Measurements from ENCODE around the gene SLC25A17. TPM values are rescaled to one million over a fixed set of nuclear protein-coding genes. Genes with fewer than 3 reads are reported as not detected.
A peak's percentile ranks its signal among the peaks of the same experiment; 100 is the strongest.
"Not testable (repeated sequence)": the region's sequence is repeated elsewhere in the genome, so short reads cannot be mapped to it uniquely, and the experiment has no call there.

SLC25A17 gene
- total RNA-seq, 1 donor from 2014 or later = 12.5 TPM

GRCh38 chr22:40728731-40729189 lies 90.4 kb downstream of the SLC25A17 start:
- no peak overlapping the region for H3K9ac ChIP-seq (ENCODE audit: low read depth in 1 of 3, low read length in 3 of 3)
- peaks cover 0 to 2% (median 0%) of the 10 kb centered on the region in 3 donors for H3K4me1 ChIP-seq (ENCODE audit: control insufficient read depth in 3 of 3, insufficient read depth in 3 of 3, low read length in 3 of 3)
- H3K9me3 ChIP-seq (ENCODE audit: control insufficient read depth in 3 of 3, low read length in 3 of 3) = no peaks in the 10 kb centered on the region
- H3K4me3 ChIP-seq (ENCODE audit: low read length in 3 of 3) = no peak overlapping the region
- no peaks in the 10 kb centered on the region for H3K36me3 ChIP-seq (ENCODE audit: control insufficient read depth in 3 of 3, insufficient read depth in 3 of 3, low read length in 3 of 3)
- H3K27ac ChIP-seq (ENCODE audit: low read depth, low read length) = no peak overlapping the region
- H3K27me3 ChIP-seq (ENCODE audit: control insufficient read depth in 3 of 3, insufficient read depth in 3 of 3, low read length in 3 of 3) = no peaks in the 10 kb centered on the region

- no peaks in the 10 kb centered on the region for H3K9me3 ChIP-seq (ENCODE audit: control insufficient read depth in 3 of 3, low read length in 3 of 3)
These were observed 91.1 kb downstream of the SLC25A17 start for GRCh38 chr22:40727964-40728615.

GRCh38 chr22:40727070-40727963 lies 91.8 kb downstream of the SLC25A17 start:
- Histone ChIP-seq H3K36me3 (ENCODE audit: control insufficient read depth in 3 of 3, insufficient read depth in 3 of 3, low read length in 3 of 3) (no peaks in the 10 kb centered on the region), H3K4me3 (ENCODE audit: low read length in 3 of 3) (no peak overlapping the region), H3K9ac (ENCODE audit: low read depth in 1 of 3, low read length in 3 of 3) (no peak overlapping the region), H3K4me1 (ENCODE audit: control insufficient read depth in 3 of 3, insufficient read depth in 3 of 3, low read length in 3 of 3) (no peaks in the 10 kb centered on the region), H3K27ac (ENCODE audit: low read depth, low read length) (no peak overlapping the region), H3K9me3 (ENCODE audit: control insufficient read depth in 3 of 3, low read length in 3 of 3) (no peaks in the 10 kb centered on the region), H3K27me3 (ENCODE audit: control insufficient read depth in 3 of 3, insufficient read depth in 3 of 3, low read length in 3 of 3) (no peaks in the 10 kb centered on the region)

More at GRCh38 chr22:40727964-40728615, 91.1 kb downstream of the SLC25A17 start:
- Histone ChIP-seq H3K36me3 (ENCODE audit: control insufficient read depth in 3 of 3, insufficient read depth in 3 of 3, low read length in 3 of 3) (no peaks in the 10 kb centered on the region), H3K4me3 (ENCODE audit: low read length in 3 of 3) (no peak overlapping the region), H3K27ac (ENCODE audit: low read depth, low read length) (no peak overlapping the region), H3K9ac (ENCODE audit: low read depth in 1 of 3, low read length in 3 of 3) (no peak overlapping the region), H3K4me1 (ENCODE audit: control insufficient read depth in 3 of 3, insufficient read depth in 3 of 3, low read length in 3 of 3) (peaks cover 0 to 2% (median 0%) of the 10 kb centered on the region in 3 donors), H3K27me3 (ENCODE audit: control insufficient read depth in 3 of 3, insufficient read depth in 3 of 3, low read length in 3 of 3) (no peaks in the 10 kb centered on the region)

GRCh38 chr22:40726514-40726913 lies 92.6 kb downstream of the SLC25A17 start:
- Histone ChIP-seq H3K9me3 (ENCODE audit: control insufficient read depth in 3 of 3, low read length in 3 of 3) (no peaks in the 10 kb centered on the region), H3K27ac (ENCODE audit: low read depth, low read length) (no peak overlapping the region), H3K27me3 (ENCODE audit: control insufficient read depth in 3 of 3, insufficient read depth in 3 of 3, low read length in 3 of 3) (no peaks in the 10 kb centered on the region), H3K36me3 (ENCODE audit: control insufficient read depth in 3 of 3, insufficient read depth in 3 of 3, low read length in 3 of 3) (no peaks in the 10 kb centered on the region), H3K4me3 (ENCODE audit: low read length in 3 of 3) (no peak overlapping the region), H3K9ac (ENCODE audit: low read depth in 1 of 3, low read length in 3 of 3) (no peak overlapping the region), H3K4me1 (ENCODE audit: control insufficient read depth in 3 of 3, insufficient read depth in 3 of 3, low read length in 3 of 3) (no peaks in the 10 kb centered on the region)

GRCh38 chr22:40723396-40723933 lies 95.7 kb downstream of the SLC25A17 start:
- H3K4me3 ChIP-seq (ENCODE audit: low read length in 3 of 3) = no peak overlapping the region
- peaks cover 0 to 3% (median 0%) of the 10 kb centered on the region in 3 donors for H3K27me3 ChIP-seq (ENCODE audit: control insufficient read depth in 3 of 3, insufficient read depth in 3 of 3, low read length in 3 of 3)

GRCh38 chr22:40721266-40721665 lies 97.9 kb downstream of the SLC25A17 start:
- peaks cover 0 to 6% (median 4%) of the 10 kb centered on the region in 3 donors for H3K4me1 ChIP-seq (ENCODE audit: control insufficient read depth in 3 of 3, insufficient read depth in 3 of 3, low read length in 3 of 3)
- peaks cover 0 to 3% (median 0%) of the 10 kb centered on the region in 3 donors for H3K27me3 ChIP-seq (ENCODE audit: control insufficient read depth in 3 of 3, insufficient read depth in 3 of 3, low read length in 3 of 3)
- peak overlapping the region in 1 of 3 donors; percentile 38 for H3K9ac ChIP-seq (ENCODE audit: low read depth in 1 of 3, low read length in 3 of 3)
- H3K27ac ChIP-seq (ENCODE audit: low read depth, low read length) = peak overlapping the region; percentile 40
- H3K36me3 ChIP-seq (ENCODE audit: control insufficient read depth in 3 of 3, insufficient read depth in 3 of 3, low read length in 3 of 3) = no peaks in the 10 kb centered on the region
- no peak overlapping the region for H3K4me3 ChIP-seq (ENCODE audit: low read length in 3 of 3)
- no peaks in the 10 kb centered on the region for H3K9me3 ChIP-seq (ENCODE audit: control insufficient read depth in 3 of 3, low read length in 3 of 3)

More at GRCh38 chr22:40723396-40723933, 95.7 kb downstream of the SLC25A17 start:
- H3K36me3 ChIP-seq (ENCODE audit: control insufficient read depth in 3 of 3, insufficient read depth in 3 of 3, low read length in 3 of 3) = no peaks in the 10 kb centered on the region
- H3K9me3 ChIP-seq (ENCODE audit: control insufficient read depth in 3 of 3, low read length in 3 of 3) = no peaks in the 10 kb centered on the region
- no peak overlapping the region for H3K27ac ChIP-seq (ENCODE audit: low read depth, low read length)
- peaks cover 0 to 6% (median 4%) of the 10 kb centered on the region in 3 donors for H3K4me1 ChIP-seq (ENCODE audit: control insufficient read depth in 3 of 3, insufficient read depth in 3 of 3, low read length in 3 of 3)
- H3K9ac ChIP-seq (ENCODE audit: low read depth in 1 of 3, low read length in 3 of 3) = no peak overlapping the region

GRCh38 chr22:40720538-40721256 lies 98.4 kb downstream of the SLC25A17 start:
- Histone ChIP-seq H3K4me3 (ENCODE audit: low read length in 3 of 3) (no peak overlapping the region), H3K9ac (ENCODE audit: low read depth in 1 of 3, low read length in 3 of 3) (no peak overlapping the region), H3K27me3 (ENCODE audit: control insufficient read depth in 3 of 3, insufficient read depth in 3 of 3, low read length in 3 of 3) (peaks cover 0 to 3% (median 0%) of the 10 kb centered on the region in 3 donors), H3K4me1 (ENCODE audit: control insufficient read depth in 3 of 3, insufficient read depth in 3 of 3, low read length in 3 of 3) (peaks cover 0 to 6% (median 4%) of the 10 kb centered on the region in 3 donors), H3K27ac (ENCODE audit: low read depth, low read length) (peak overlapping the region; percentile 40), H3K36me3 (ENCODE audit: control insufficient read depth in 3 of 3, insufficient read depth in 3 of 3, low read length in 3 of 3) (no peaks in the 10 kb centered on the region), H3K9me3 (ENCODE audit: control insufficient read depth in 3 of 3, low read length in 3 of 3) (no peaks in the 10 kb centered on the region)

- H3K36me3 ChIP-seq (ENCODE audit: control insufficient read depth in 3 of 3, insufficient read depth in 3 of 3, low read length in 3 of 3); H3K4me1 ChIP-seq (ENCODE audit: control insufficient read depth in 3 of 3, insufficient read depth in 3 of 3, low read length in 3 of 3); H3K27me3 ChIP-seq (ENCODE audit: control insufficient read depth in 3 of 3, insufficient read depth in 3 of 3, low read length in 3 of 3); H3K9me3 ChIP-seq (ENCODE audit: control insufficient read depth in 3 of 3, low read length in 3 of 3); H3K4me3 ChIP-seq (ENCODE audit: low read length in 3 of 3); H3K27ac ChIP-seq (ENCODE audit: low read depth, low read length); H3K9ac ChIP-seq (ENCODE audit: low read depth in 1 of 3, low read length in 3 of 3): not testable (repeated sequence)
These were observed 99.0 kb downstream of the SLC25A17 start for GRCh38 chr22:40720156-40720537.

All from skeletal muscle tissue (tissue), 4 donors.